RWPE2 (cell line): ENCODE data around the gene CDK14.
A peak's percentile ranks its signal among the peaks of the same experiment; 100 is the strongest.

Experiments used
- ATAC-seq: fragments of 200-7000 bp; cut with Tn5 transposase; 3 replicates; pipeline ENCODE4 v1.9.1; 2021; ENCODE audit warnings: low read depth
- DNase-seq: peaks from one replicate; pipeline ENCODE4 v3.0.0-alpha.2; 2020; ENCODE audit warnings: low spot score
- H3K27ac ChIP-seq: fragments of 450-650 bp; 2 replicates; pipeline ENCODE4 v1.5.1; 2017; ENCODE audit warnings: mild to moderate bottlenecking; ENCODE audit not compliant: poor library complexity, severe bottlenecking
- H3K27me3 ChIP-seq: fragments of 250-450 bp; sonication (Bioruptor Pico); 2 replicates; pipeline ENCODE4 v1.5.1; 2021; ENCODE audit warnings: mild to moderate bottlenecking, moderate library complexity; ENCODE audit not compliant: insufficient read depth, poor library complexity, severe bottlenecking
- H3K36me3 ChIP-seq: fragments of 250-450 bp; sonication (Bioruptor Pico); 2 replicates; pipeline ENCODE4 v1.5.1; 2020; ENCODE audit warnings: low read depth, mild to moderate bottlenecking, moderate library complexity
- H3K4me1 ChIP-seq: fragments of 250-450 bp; sonication (Bioruptor Pico); 2 replicates; pipeline ENCODE4 v1.5.1; 2021; ENCODE audit warnings: mild to moderate bottlenecking, moderate library complexity; ENCODE audit not compliant: insufficient read depth, poor library complexity, severe bottlenecking
- H3K4me3 ChIP-seq: fragments of 250-450 bp; sonication (Bioruptor Pico); 2 replicates; pipeline ENCODE4 v1.5.1; 2021; ENCODE audit warnings: mild to moderate bottlenecking, moderate library complexity; ENCODE audit not compliant: severe bottlenecking
- H3K9me3 ChIP-seq: fragments of 250-450 bp; sonication (Bioruptor Pico); 2 replicates; pipeline ENCODE4 v1.5.1; 2021; ENCODE audit warnings: mild to moderate bottlenecking, moderate library complexity; ENCODE audit not compliant: severe bottlenecking
- CTCF ChIP-seq: fragments of 450-650 bp; IDR thresholded peaks from one replicate; pipeline ENCODE4 v1.5.1; 2017; ENCODE audit warnings: mild to moderate bottlenecking, moderate library complexity; ENCODE audit not compliant: poor library complexity, severe bottlenecking

CDK14 gene

GRCh38 chr7:90599892-90600555 is 3.9 kb downstream of the CDK14 start:
- H3K9me3 ChIP-seq = no peaks in the 10 kb centered on the region
- TF ChIP-seq CTCF = no peak
- no peak for DNase-seq
- H3K27ac ChIP-seq = peak overlapping the region; percentile 92
- no peaks in the 10 kb centered on the region for H3K27me3 ChIP-seq
- no peaks in the 10 kb centered on the region for H3K36me3 ChIP-seq
- H3K4me3 ChIP-seq = no peak overlapping the region
- ATAC-seq = no peak
- peaks cover 56% of the 10 kb centered on the region for H3K4me1 ChIP-seq

GRCh38 chr7:90602303-90602702 is 6.2 kb downstream of the CDK14 start:
- DNase-seq (no peak), ATAC-seq (no peak)
- H3K4me3 ChIP-seq = no peak overlapping the region
- H3K9me3 ChIP-seq = no peaks in the 10 kb centered on the region
- no peak for TF ChIP-seq CTCF
- H3K27ac ChIP-seq = peak overlapping the region; percentile 29
- peaks cover 63% of the 10 kb centered on the region for H3K4me1 ChIP-seq
- H3K27me3 ChIP-seq = no peaks in the 10 kb centered on the region
- H3K36me3 ChIP-seq = peaks cover 9% of the 10 kb centered on the region

- TF ChIP-seq CTCF = no peak
- DNase-seq (no peak), ATAC-seq (no peak)
- peak overlapping the region; percentile 29 for H3K27ac ChIP-seq
- H3K27me3 ChIP-seq = no peaks in the 10 kb centered on the region
- peaks cover 15% of the 10 kb centered on the region for H3K36me3 ChIP-seq
- H3K9me3 ChIP-seq = no peaks in the 10 kb centered on the region
- H3K4me1 ChIP-seq = peaks cover 65% of the 10 kb centered on the region
- H3K4me3 ChIP-seq = no peak overlapping the region
These were observed 7.2 kb downstream of the CDK14 start for GRCh38 chr7:90603346-90603745.

- ATAC-seq (no peak), DNase-seq (no peak)
- Histone ChIP-seq H3K27ac (peak overlapping the region; percentile 29), H3K4me1 (peaks cover 58% of the 10 kb centered on the region), H3K27me3 (no peaks in the 10 kb centered on the region), H3K4me3 (no peak overlapping the region), H3K9me3 (no peaks in the 10 kb centered on the region), H3K36me3 (peaks cover 18% of the 10 kb centered on the region)
- no peak for TF ChIP-seq CTCF
These were observed 8.3 kb downstream of the CDK14 start for GRCh38 chr7:90604383-90604782.

- Histone ChIP-seq H3K27me3 (no peaks in the 10 kb centered on the region), H3K4me1 (peaks cover 51% of the 10 kb centered on the region), H3K4me3 (no peak overlapping the region), H3K36me3 (peaks cover 18% of the 10 kb centered on the region), H3K9me3 (no peaks in the 10 kb centered on the region), H3K27ac (peak overlapping the region; percentile 29)
- no peak for ATAC-seq
- no peak for TF ChIP-seq CTCF
- no peak for DNase-seq
These were observed 8.9 kb downstream of the CDK14 start for GRCh38 chr7:90605055-90605454.
